Activated CD4-positive, alpha-beta T cell treated with anti-CD3 and anti-CD28 coated beads, Interleukin-2, Interleukin-4, amounts not matched to agents 100 ng/mL and 50 ng/mL, durations not matched to agents 16 hours and 8 hours (primary cell): ENCODE data around the gene SLC25A2.

Source experiments
- DNase-seq: peaks from one replicate; pipeline ENCODE4 v3.0.0-alpha.2; 2020; ENCODE audit warnings: low spot score

Gene SLC25A2

GRCh38 chr5:141313711-141314110 is 9.9 kb upstream of the SLC25A2 start:
- DNase-seq, result no peak

- DNase-seq, result no peak
These were observed 2.8 kb upstream of the SLC25A2 start for GRCh38 chr5:141306630-141307029.

- no peak for DNase-seq
These were observed 5.5 kb downstream of the SLC25A2 start for GRCh38 chr5:141298376-141298775.

- DNase-seq, result no peak
These were observed 30.9 kb downstream of the SLC25A2 start for GRCh38 chr5:141272906-141273305.

GRCh38 chr5:141269195-141269594 is 34.7 kb downstream of the SLC25A2 start:
- DNase-seq, result no peak

GRCh38 chr5:141261238-141261546 is 42.7 kb downstream of the SLC25A2 start:
- no peak for DNase-seq

- DNase-seq, result no peak
These were observed 43.2 kb downstream of the SLC25A2 start for GRCh38 chr5:141260458-141261237.

- DNase-seq, result no peak
These were observed 44.9 kb downstream of the SLC25A2 start for GRCh38 chr5:141258948-141259347.

- DNase-seq, result no peak
These were observed 45.4 kb downstream of the SLC25A2 start for GRCh38 chr5:141258464-141258863.
